Right lobe of liver (tissue), 6 donors: ENCODE results near the gene SHC3. TPM values are rescaled to one million over a fixed set of nuclear protein-coding genes. Genes with fewer than 3 reads are reported as not detected.

Experiments used
- ATAC-seq, 4 donors: fragments of 200-7000 bp; cut with Tn5 transposase; one replicate each; pipeline ENCODE4 v1.9.1; 2020; ENCODE audit warnings: mild to moderate bottlenecking in 4 of 4, moderate library complexity in 4 of 4
- DNase-seq, 3 donors: peaks; one replicate each; pipeline ENCODE4 v3.0.0-alpha.2; 2020
- H3K27ac ChIP-seq, 3 donors: fragments of 200-600 bp; one replicate each; pipeline ENCODE4 v1.8.0; 2022
- H3K27me3 ChIP-seq, 2 donors: fragments of 200-600 bp; one replicate each; pipeline ENCODE4 v1.8.0; 2022
- H3K36me3 ChIP-seq, 4 donors: fragments of 200-600 bp; sonication (generic) in 1 of 4; one replicate each; pipeline versions ENCODE4 v1.5.1 to v1.8.0; 2017 to 2022; ENCODE audit warnings: control low read depth in 1 of 4
- H3K4me1 ChIP-seq, 4 donors: fragments of 200-600 bp; sonication (generic) in 1 of 4; one replicate each; pipeline versions ENCODE4 v1.5.1 to v1.8.0; 2017 to 2022; ENCODE audit warnings: control low read depth in 1 of 4
- H3K4me3 ChIP-seq, 3 donors: fragments of 200-600 bp; one replicate each; pipeline ENCODE4 v1.8.0; 2022
- H3K9me3 ChIP-seq, 4 donors: fragments of 200-600 bp; sonication (generic) in 1 of 4; one replicate each; pipeline versions ENCODE4 v1.5.1 to v1.8.0; 2017 to 2022; ENCODE audit warnings: control low read depth in 1 of 4
- POLR2A ChIP-seq: fragments of 450-650 bp; IDR thresholded peaks from one replicate; pipeline ENCODE4 v1.6.1; 2017; ENCODE audit warnings: antibody characterized with exemption, mild to moderate bottlenecking
- WGBS: methylation state at CpG from one replicate; pipeline ENCODE4 v1.1.6; 2018; ENCODE audit warnings: low coverage, low lambda C conversion rate; ENCODE audit not compliant: insufficient coverage; ENCODE audit errors: missing lambda C conversion rate; 5-methylcytosine and 5-hydroxymethylcytosine counted together
- intact Hi-C, 2 donors: fragments of 100-400 bp; cut with DNase I; formaldehyde crosslinking; loops; one replicate each; pipeline versions ENCODE4 v1.11.2 to v1.14.1; 2022
- total RNA-seq, 6 experiments: library from RNA; depleted of rRNA in 2 of 6; stranded (reverse); fragments of >200 nt in 2 of 6; fragmentation: NEBNext Ultra II Directional in 3 of 6; extraction: Animal tissue kit (Norgen Biotek cat#: 25700) in 3 of 6; gene quantifications; one replicate each; pipeline versions ENCODE4 v1.1.0 to v1.2.4, GENCODE V29; 2016 to 2023
- TF ChIP-seq, protein P1 (sequence below), 4 donors: fragments of 200-600 bp in 3 of 4; fragments of 450-650 bp in 1 of 4; IDR thresholded peaks; one replicate each; pipeline versions ENCODE4 v1.5.1 to v1.8.0; 2016 to 2022; ENCODE audit warnings: antibody characterized with exemption in 4 of 4, mild to moderate bottlenecking in 2 of 4
- donor health status: DM: no; HTN: yes; CAD: no.
- donor health status: DM: no; HTN: no; CAD: no.
- donor health status: DM: no; HTN: no; CAD: no.
- donor health status: DM: no; HTN: yes; CAD: no.
- donor health status: DM: no; HTN: yes; CAD: no.

The SHC3 gene
- total RNA-seq, 6 experiments from 2014 or later = 0.05 to 0.35 (median 0.17) TPM

DNA sequence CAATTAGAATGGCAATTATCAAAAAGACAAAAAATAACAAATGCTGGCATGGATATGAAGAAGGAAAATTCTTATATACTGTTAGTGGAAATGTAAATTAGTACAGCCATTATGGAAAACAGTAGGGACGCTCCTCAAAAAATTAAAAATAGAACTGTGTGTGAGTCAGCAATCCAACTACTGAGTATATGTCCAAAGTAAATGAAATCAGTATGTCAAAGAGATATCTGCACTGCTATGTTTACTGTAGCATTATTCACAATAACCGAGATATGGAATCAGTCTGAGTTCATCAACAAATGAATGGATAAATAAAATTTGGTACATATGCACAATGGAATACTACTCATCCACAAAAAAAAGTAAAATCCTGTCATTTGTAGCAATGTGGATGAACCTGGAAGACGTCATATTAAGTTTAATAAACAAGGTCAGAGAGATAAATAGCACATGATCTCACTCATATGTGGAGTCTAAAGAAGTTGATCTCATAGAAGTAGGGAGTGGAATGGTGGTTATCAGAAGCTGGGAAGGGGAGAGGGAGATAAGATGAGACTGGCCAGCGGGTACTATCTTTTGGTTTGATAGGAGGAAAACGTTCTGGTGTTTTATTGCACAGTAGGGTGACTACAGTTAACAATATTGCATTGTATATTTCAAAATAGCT lies 16.6 kb upstream of the SHC3 start:
- intact Hi-C loops = no loop called here
- H3K9me3 ChIP-seq = no peaks in the 10 kb centered on the region
- ATAC-seq (no peak), DNase-seq (no peak)
- H3K4me1 ChIP-seq = no peaks in the 10 kb centered on the region
- TF ChIP-seq POLR2A = no peak
- TF ChIP-seq, protein P1, sequence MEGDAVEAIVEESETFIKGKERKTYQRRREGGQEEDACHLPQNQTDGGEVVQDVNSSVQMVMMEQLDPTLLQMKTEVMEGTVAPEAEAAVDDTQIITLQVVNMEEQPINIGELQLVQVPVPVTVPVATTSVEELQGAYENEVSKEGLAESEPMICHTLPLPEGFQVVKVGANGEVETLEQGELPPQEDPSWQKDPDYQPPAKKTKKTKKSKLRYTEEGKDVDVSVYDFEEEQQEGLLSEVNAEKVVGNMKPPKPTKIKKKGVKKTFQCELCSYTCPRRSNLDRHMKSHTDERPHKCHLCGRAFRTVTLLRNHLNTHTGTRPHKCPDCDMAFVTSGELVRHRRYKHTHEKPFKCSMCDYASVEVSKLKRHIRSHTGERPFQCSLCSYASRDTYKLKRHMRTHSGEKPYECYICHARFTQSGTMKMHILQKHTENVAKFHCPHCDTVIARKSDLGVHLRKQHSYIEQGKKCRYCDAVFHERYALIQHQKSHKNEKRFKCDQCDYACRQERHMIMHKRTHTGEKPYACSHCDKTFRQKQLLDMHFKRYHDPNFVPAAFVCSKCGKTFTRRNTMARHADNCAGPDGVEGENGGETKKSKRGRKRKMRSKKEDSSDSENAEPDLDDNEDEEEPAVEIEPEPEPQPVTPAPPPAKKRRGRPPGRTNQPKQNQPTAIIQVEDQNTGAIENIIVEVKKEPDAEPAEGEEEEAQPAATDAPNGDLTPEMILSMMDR (IDR thresholded peaks at IDR 0.05) = no peak
- H3K27ac ChIP-seq = no peak overlapping the region
- H3K27me3 ChIP-seq = no peaks in the 10 kb centered on the region
- H3K4me3 ChIP-seq = no peak overlapping the region
- WGBS = 66% methylated on average over 5 of the region's 5 CpGs
- H3K36me3 ChIP-seq = no peaks in the 10 kb centered on the region

DNA sequence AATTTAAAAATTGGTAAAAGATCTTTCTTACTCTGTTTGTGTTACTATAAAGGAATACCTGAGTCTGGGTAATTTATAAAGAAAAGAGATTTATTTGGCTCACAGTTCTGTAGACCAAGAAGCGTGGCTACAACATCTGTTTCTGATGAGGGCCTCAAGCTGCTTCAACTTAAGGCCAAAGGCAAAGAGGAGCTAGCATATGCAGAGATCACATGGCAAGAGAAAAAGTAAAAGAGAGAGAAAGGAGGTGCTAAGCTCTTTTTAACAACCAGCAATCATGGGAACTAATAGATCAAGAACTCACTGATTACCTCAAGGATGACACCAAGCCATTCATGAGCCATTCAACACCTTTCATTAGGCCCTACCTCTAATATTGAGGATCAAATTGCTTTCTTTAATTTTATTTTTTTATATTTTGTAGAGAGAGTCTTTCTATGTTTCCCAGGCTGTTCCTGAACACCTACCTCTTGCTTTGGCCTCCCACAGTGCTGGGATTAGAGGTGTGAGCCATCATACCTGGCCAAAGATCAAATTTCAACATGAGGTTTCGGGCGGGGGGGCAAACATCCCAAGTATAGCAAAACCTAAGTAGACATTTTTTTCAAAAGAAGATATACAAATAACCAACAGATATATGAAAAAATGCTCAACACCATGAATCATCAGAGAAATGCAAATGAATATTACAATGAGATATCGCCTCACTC lies 16.0 kb upstream of the SHC3 start:
- intact Hi-C loops = no loop called here
- no peaks in the 10 kb centered on the region for H3K36me3 ChIP-seq
- H3K27ac ChIP-seq = no peak overlapping the region
- no peaks in the 10 kb centered on the region for H3K4me1 ChIP-seq
- no peak for ATAC-seq
- no peaks in the 10 kb centered on the region for H3K9me3 ChIP-seq
- no peak for DNase-seq
- TF ChIP-seq POLR2A = no peak
- TF ChIP-seq, protein P1 (IDR thresholded peaks at IDR 0.05) = no peak
- 84% methylated on average over 4 of the region's 4 CpGs for WGBS
- H3K4me3 ChIP-seq = no peak overlapping the region
- H3K27me3 ChIP-seq = no peaks in the 10 kb centered on the region

DNA sequence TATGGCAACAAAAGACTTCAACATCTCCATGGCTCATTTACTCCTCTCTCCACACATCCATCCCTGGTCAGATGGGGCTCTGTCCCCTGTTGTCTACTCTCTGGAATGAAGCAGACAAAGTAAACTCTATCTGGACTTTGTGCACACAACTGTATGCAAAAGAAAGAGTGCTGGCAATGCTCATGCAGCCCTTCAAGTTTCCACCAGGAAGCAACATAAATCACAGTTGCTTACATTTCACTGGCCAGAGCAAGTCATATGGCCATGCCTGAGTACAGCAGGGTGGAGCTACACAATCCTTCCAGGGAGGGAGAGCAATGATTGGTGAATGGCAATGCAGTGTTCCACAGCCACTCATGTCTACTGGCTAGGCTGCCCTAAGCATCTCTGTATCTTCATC lies 12.4 kb upstream of the SHC3 start:
- Histone ChIP-seq H3K4me1 (no peaks in the 10 kb centered on the region), H3K36me3 (no peaks in the 10 kb centered on the region), H3K27me3 (no peaks in the 10 kb centered on the region), H3K27ac (no peak overlapping the region), H3K4me3 (no peak overlapping the region), H3K9me3 (no peaks in the 10 kb centered on the region)
- intact Hi-C loops = no loop called here
- DNase-seq (no peak), ATAC-seq (no peak)
- TF ChIP-seq, protein P1 (IDR thresholded peaks at IDR 0.05) = no peak
- no peak for TF ChIP-seq POLR2A

DNA sequence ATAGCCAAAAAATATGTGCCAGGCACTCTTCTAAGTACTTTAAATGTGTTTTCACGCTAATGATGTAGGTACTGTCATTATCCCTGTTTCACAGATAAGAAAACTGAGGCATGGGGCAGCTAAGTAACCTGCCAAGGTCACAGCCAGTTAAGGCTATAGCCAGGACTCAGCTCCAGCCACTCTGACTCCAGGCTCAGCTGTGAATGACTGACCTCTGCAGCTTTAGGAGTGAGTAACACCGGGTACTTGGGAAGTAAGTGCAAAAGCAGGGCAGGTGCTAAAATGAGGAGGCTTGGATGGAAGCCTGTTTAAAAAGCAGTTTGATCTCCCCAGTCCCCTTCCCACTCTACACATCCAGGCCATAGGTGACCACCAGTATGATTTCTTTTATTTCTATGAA lies 10.6 kb upstream of the SHC3 start:
- no peak overlapping the region for H3K27ac ChIP-seq
- intact Hi-C loops = no loop called here
- no peaks in the 10 kb centered on the region for H3K36me3 ChIP-seq
- DNase-seq (no peak), ATAC-seq (no peak)
- TF ChIP-seq POLR2A = no peak
- TF ChIP-seq, protein P1 (IDR thresholded peaks at IDR 0.05) = no peak
- no peaks in the 10 kb centered on the region for H3K9me3 ChIP-seq
- 64% methylated on average over 2 of the region's 2 CpGs for WGBS
- H3K27me3 ChIP-seq = no peaks in the 10 kb centered on the region
- H3K4me3 ChIP-seq = no peak overlapping the region
- H3K4me1 ChIP-seq = no peaks in the 10 kb centered on the region
